Measurements from ENCODE around the gene CD300A.

- TF ChIP-seq CTCF (optimal IDR thresholded peaks at IDR 0.05 in 1 of 3, IDR thresholded peaks at IDR 0.05 in 1 of 3, conservative IDR thresholded peaks at IDR 0.05 in 1 of 3; ENCODE audit: extremely low read depth in 1 of 3, insufficient read depth in 2 of 3, low read length in 3 of 3) (no peak), EZH2 (IDR thresholded peaks at IDR 0.05; ENCODE audit: low read length) (no peak)
Measured at GRCh38 chr17:74450231-74450630, 16.2 kb upstream of the CD300A start.
